CD4-positive, alpha-beta memory T cell (primary cell): ENCODE data around the gene CREB3. TPM values are rescaled to one million over a fixed set of nuclear protein-coding genes. Genes with fewer than 3 reads are reported as not detected.
A peak's percentile ranks its signal among the peaks of the same experiment; 100 is the strongest.

Experiments used
- CTCF ChIA-PET: fragments of 350-600 bp; sonication (Branson Sonifier 250); formaldehyde crosslinking; loops from one replicate; lab custom pipeline; 2021; ENCODE audit warnings: inconsistent platforms; ENCODE audit not compliant: partially characterized antibody; lab: Charles Lee
- POLR2A ChIA-PET: fragments of 350-600 bp; sonication (Branson Sonifier 250); formaldehyde crosslinking; loops from one replicate; lab custom pipeline; 2021; ENCODE audit not compliant: partially characterized antibody; lab: Charles Lee
- DNase-seq, 5 donors: peaks; one replicate each; pipeline versions ENCODE4 v3.0.0 to v3.0.0-alpha.2; 2020 to 2022; ENCODE audit warnings: mixed read lengths in 1 of 5
- H3K27ac ChIP-seq: one replicate; pipeline ENCODE4 v1.7.0; 2013; ENCODE audit warnings: low read depth, low read length
- H3K27me3 ChIP-seq: 2 replicates; pipeline ENCODE4 v1.7.0; 2013; ENCODE audit warnings: mild to moderate bottlenecking, low read length, moderate library complexity; ENCODE audit not compliant: insufficient read depth
- H3K36me3 ChIP-seq: 2 replicates; pipeline ENCODE4 v1.7.0; 2013; ENCODE audit warnings: mild to moderate bottlenecking, low read length, moderate library complexity; ENCODE audit not compliant: insufficient read depth
- H3K4me1 ChIP-seq: 2 replicates; pipeline ENCODE4 v1.7.0; 2013; ENCODE audit warnings: mild to moderate bottlenecking, low read length, moderate library complexity; ENCODE audit not compliant: insufficient read depth
- H3K4me3 ChIP-seq, 2 donors: one replicate each; pipeline ENCODE4 v1.7.0; 2013; ENCODE audit warnings: low read length in 2 of 2, mild to moderate bottlenecking in 1 of 2
- H3K9me3 ChIP-seq, 2 donors: one replicate each; pipeline ENCODE4 v1.7.0; 2013; ENCODE audit warnings: low read length in 2 of 2, control low read depth in 1 of 2; ENCODE audit not compliant: control insufficient read depth in 1 of 2
- H3K27ac Mint-ChIP-seq, 7 donors: one replicate each; pipeline ENCODE4 v1.8.0; 2020 to 2021; ENCODE audit warnings: mixed read lengths in 7 of 7, mild to moderate bottlenecking in 6 of 7, inconsistent platforms in 3 of 7, moderate library complexity in 3 of 7
- H3K27me3 Mint-ChIP-seq, 2 donors: one replicate each; pipeline ENCODE4 v1.8.0; 2020 to 2021; ENCODE audit warnings: mixed read lengths in 2 of 2
- H3K36me3 Mint-ChIP-seq, 2 donors: one replicate each; pipeline ENCODE4 v1.8.0; 2020 to 2021; ENCODE audit warnings: mixed read lengths in 2 of 2, inconsistent platforms in 1 of 2, mild to moderate bottlenecking in 1 of 2
- H3K4me1 Mint-ChIP-seq, 4 donors: one replicate each; pipeline ENCODE4 v1.8.0; 2020 to 2021; ENCODE audit warnings: mixed read lengths in 4 of 4, mild to moderate bottlenecking in 1 of 4
- H3K4me3 Mint-ChIP-seq, 8 donors: one replicate each; pipeline ENCODE4 v1.8.0; 2020 to 2021; ENCODE audit warnings: mixed read lengths in 8 of 8, mild to moderate bottlenecking in 7 of 8, moderate library complexity in 6 of 8, inconsistent platforms in 3 of 8
- H3K9me3 Mint-ChIP-seq, 8 donors: one replicate each; pipeline ENCODE4 v1.8.0; 2020 to 2021; ENCODE audit warnings: mixed read lengths in 8 of 8, mild to moderate bottlenecking in 5 of 8, inconsistent platforms in 3 of 8, moderate library complexity in 1 of 8
- intact Hi-C: fragments of 100-400 bp; cut with micrococcal nuclease; formaldehyde crosslinking; loops from one replicate; pipeline ENCODE4 v1.15.1; 2023
- polyA plus RNA-seq, 2 donors: library from polyadenylated mRNA; unstranded; fragments of 300-500 nt; fragmentation: Illumina TruSeq; gene quantifications; one replicate each; pipeline ENCODE4 v1.2.3, GENCODE V29; 2021
- total RNA-seq, 2 experiments: library from RNA; stranded (reverse); gene quantifications; one replicate each; pipeline ENCODE4 v1.2.3, GENCODE V29; 2021

CREB3 gene, protein sequence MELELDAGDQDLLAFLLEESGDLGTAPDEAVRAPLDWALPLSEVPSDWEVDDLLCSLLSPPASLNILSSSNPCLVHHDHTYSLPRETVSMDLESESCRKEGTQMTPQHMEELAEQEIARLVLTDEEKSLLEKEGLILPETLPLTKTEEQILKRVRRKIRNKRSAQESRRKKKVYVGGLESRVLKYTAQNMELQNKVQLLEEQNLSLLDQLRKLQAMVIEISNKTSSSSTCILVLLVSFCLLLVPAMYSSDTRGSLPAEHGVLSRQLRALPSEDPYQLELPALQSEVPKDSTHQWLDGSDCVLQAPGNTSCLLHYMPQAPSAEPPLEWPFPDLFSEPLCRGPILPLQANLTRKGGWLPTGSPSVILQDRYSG
- 10 to 100 TPM; 24.8 to 25.6 TPM for total RNA-seq
- 10 to 100 TPM; 45.0 to 59.7 TPM for polyA plus RNA-seq

DNA sequence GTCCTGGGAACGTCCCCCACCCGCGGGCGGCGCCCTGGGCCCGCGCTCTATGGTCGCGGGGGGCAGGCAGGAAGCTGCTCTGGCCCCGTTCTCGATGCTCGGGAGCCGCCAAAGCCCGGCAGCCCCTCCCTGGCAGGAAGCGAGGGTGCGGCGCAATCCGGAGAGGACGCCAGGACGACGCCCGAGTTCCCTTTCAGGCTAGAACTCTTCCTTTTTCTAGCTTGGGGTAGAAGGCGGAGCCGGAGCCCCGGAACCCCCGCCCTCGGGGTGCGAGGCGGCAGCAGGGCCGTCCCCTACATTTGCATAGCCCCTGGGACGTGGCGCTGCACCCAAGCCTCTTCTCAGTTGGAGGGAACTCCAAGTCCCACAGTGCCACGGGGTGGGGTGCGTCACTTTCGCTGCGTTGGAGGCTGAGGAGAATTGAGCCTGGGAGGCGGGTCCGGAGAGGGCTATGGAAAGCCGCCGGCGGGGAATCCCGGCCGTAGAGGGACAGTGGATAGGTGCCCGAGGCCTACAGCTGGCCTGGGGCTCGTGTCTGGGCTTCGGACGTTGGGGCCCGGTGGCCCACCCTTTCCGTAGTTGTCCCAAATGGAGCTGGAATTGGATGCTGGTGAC lies at the start of gene CREB3, which contains the start of gene TLN1:
CREB3 (plus strand) TSS at position 482 of the 615 bp plus-strand sequence; CDS start at position 589, 107 bp downstream.
TLN1 (minus strand) TSS at position 11 of the 615 bp plus-strand sequence. CDS start 6,501 bp downstream, outside the sequence.
- Mint-ChIP-seq H3K4me1 (peaks cover 18 to 32% (median 24%) of the 10 kb centered on the region in 4 donors), H3K36me3 (peaks cover 16 to 38% of the 10 kb centered on the region in 2 donors), H3K4me3 (peak within 1 kb of the TSS; percentile 89 to 97 (median 94)), H3K27me3 (no peaks in the 10 kb centered on the region), H3K9me3 (peaks cover 0 to 5% (median 0%) of the 10 kb centered on the region in 8 donors), H3K27ac (peak within 1 kb of the TSS in 6 of 7 donors; percentile 94 to 97 (median 96))
- H3K4me1 ChIP-seq, result peaks cover 66% of the 10 kb centered on the region
- H3K36me3 ChIP-seq, result peaks cover 31% of the 10 kb centered on the region
- H3K9me3 ChIP-seq, result no peaks in the 10 kb centered on the region
- intact Hi-C loops, result loop anchor here (1.0 to 10.0 kb wide), 10 partner anchors 17 to 1355 kb away; partner anchors contain the start of genes CCDC107, CCL27, GBA2 and MYORG
- H3K27me3 ChIP-seq, result no peaks in the 10 kb centered on the region
- peak; percentile 96 to 98 (median 98) for DNase-seq
- peak within 1 kb of the TSS; percentile 92 for H3K27ac ChIP-seq
- POLR2A ChIA-PET, result interaction anchor here (0.6 to 11.1 kb wide), 34 partner anchors 9 to 621 kb away, joined by 3 to 179 read pairs (median 6); partner anchors contain the start of genes ARHGEF39, CCDC107, FAM221B and GBA2
- peak within 1 kb of the TSS; percentile 84 to 95 for H3K4me3 ChIP-seq
- CTCF ChIA-PET, result interaction anchor here (0.6 to 14.6 kb wide), 16 partner anchors 9 to 415 kb away, joined by 3 to 249 read pairs (median 8); partner anchors contain the start of genes ARHGEF39, CCDC107, GBA2 and RGP1

DNA sequence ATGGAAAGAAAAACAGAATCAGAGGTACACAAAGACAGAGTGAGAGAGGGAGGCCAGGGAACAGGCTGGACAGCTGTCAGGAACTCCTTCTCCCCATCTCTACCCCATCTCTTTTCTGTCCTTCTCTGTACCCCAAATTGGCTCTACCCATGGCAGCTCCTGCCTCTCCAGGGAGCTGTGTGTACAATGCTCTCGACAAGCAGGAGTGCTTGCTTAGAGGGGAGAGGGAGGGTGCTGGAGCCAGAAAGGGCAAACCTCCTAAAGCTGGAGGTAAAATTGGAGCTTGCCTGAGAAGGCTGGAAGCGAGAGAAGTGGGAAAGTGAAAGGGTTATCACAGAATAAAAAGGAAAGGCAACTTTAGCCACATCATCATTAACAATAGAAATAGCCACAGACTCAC lies 49.1 kb upstream of the CREB3 start:
- no peaks in the 10 kb centered on the region for H3K4me1 ChIP-seq
- no peaks in the 10 kb centered on the region for H3K36me3 ChIP-seq
- peaks cover 0 to 8% (median 1%) of the 10 kb centered on the region in 4 donors for H3K4me1 Mint-ChIP-seq
- no peak overlapping the region for H3K27ac ChIP-seq
- H3K9me3 ChIP-seq, result no peaks in the 10 kb centered on the region
- H3K27me3 ChIP-seq, result no peaks in the 10 kb centered on the region
- H3K4me3 Mint-ChIP-seq, result no peak overlapping the region
- DNase-seq, result no peak
- H3K9me3 Mint-ChIP-seq, result no peaks in the 10 kb centered on the region
- intact Hi-C loops, result no loop called here
- ChIA-PET POLR2A (interaction anchor here (0.9 to 1.7 kb wide), 4 partner anchors 11 to 66 kb away, joined by 3 to 5 read pairs (median 4); partner anchors contain the start of genes CD72, CREB3 and TLN1), CTCF (interaction anchor here (1.2 to 2.9 kb wide), 2 partner anchors 11 to 13 kb away, joined by 6 to 24 read pairs; no protein-coding TSS in a partner anchor)
- peak overlapping the region in 2 of 7 donors; percentile 66 to 69 for H3K27ac Mint-ChIP-seq
- no peak overlapping the region for H3K4me3 ChIP-seq
- H3K27me3 Mint-ChIP-seq, result no peaks in the 10 kb centered on the region
- no peaks in the 10 kb centered on the region for H3K36me3 Mint-ChIP-seq

DNA sequence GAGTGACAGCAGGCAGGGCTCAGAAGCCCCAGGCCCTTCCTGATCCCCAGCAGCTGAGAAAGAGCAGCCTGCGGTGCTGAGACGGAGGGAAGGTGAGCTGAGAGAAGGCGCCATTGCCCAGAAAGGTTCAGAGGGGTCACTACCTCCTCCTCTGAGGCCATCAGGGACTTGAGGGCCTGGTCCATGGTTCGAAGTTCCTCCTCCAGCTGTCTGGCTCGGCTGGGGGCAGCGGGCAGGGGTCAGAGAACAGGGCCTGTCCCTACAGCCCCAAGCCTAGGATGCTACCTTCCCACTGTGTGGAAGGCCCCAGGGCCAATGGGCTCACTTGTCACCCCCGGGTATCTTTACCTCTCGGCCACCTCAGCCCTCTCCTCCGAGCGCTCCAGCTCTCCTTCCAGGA lies 47.5 kb upstream of the CREB3 start:
- Mint-ChIP-seq H3K9me3 (no peaks in the 10 kb centered on the region), H3K36me3 (no peaks in the 10 kb centered on the region), H3K27me3 (no peaks in the 10 kb centered on the region), H3K4me3 (no peak overlapping the region), H3K4me1 (peaks cover 0 to 18% (median 7%) of the 10 kb centered on the region in 4 donors), H3K27ac (no peak overlapping the region)
- Histone ChIP-seq H3K27me3 (no peaks in the 10 kb centered on the region), H3K9me3 (no peaks in the 10 kb centered on the region), H3K27ac (no peak overlapping the region), H3K36me3 (no peaks in the 10 kb centered on the region), H3K4me1 (no peaks in the 10 kb centered on the region), H3K4me3 (no peak overlapping the region)
- ChIA-PET CTCF (interaction anchor here (1.1 to 2.9 kb wide), 2 partner anchors 11 to 27 kb away, joined by 3 to 24 read pairs; partner anchors contain the start of genes CCDC107 and RMRP), POLR2A (interaction anchor here (1.2 kb wide), 1 partner anchor 7 kb away, joined by 3 read pairs; no protein-coding TSS in a partner anchor)
- DNase-seq, result no peak
- intact Hi-C loops, result no loop called here

DNA sequence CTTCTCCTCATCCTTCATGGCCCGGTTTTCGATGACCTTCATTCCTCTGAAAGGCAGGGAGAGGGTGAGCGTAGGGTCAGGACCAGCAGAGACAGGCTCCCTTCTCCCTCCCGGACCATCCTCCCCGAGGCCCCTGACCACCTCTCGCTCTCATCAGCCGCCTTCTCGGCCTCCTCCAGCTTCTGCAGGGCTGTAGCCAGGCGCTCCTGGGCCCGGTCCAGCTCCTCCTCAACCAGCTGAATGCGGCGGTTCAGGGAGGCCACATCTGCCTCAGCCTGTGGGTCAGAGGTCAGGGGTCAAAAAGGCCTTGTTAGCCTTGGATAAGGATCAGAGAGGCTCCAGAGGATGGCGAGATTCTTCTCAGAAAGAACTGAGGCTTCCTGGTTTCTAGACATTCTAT lies 47.0 kb upstream of the CREB3 start:
- no peaks in the 10 kb centered on the region for H3K9me3 ChIP-seq
- ChIA-PET POLR2A (no interaction called here), CTCF (interaction anchor here (1.1 to 1.7 kb wide), 2 partner anchors 11 to 28 kb away, joined by 3 to 14 read pairs; partner anchors contain the start of genes CCDC107 and RMRP)
- Mint-ChIP-seq H3K4me3 (no peak overlapping the region), H3K9me3 (no peaks in the 10 kb centered on the region), H3K27ac (peak overlapping the region in 1 of 7 donors; percentile 25), H3K27me3 (no peaks in the 10 kb centered on the region), H3K36me3 (no peaks in the 10 kb centered on the region), H3K4me1 (peaks cover 0 to 18% (median 8%) of the 10 kb centered on the region in 4 donors)
- intact Hi-C loops, result no loop called here
- no peak overlapping the region for H3K4me3 ChIP-seq
- H3K27me3 ChIP-seq, result no peaks in the 10 kb centered on the region
- no peaks in the 10 kb centered on the region for H3K4me1 ChIP-seq
- no peak for DNase-seq
- H3K36me3 ChIP-seq, result no peaks in the 10 kb centered on the region
- H3K27ac ChIP-seq, result no peak overlapping the region

DNA sequence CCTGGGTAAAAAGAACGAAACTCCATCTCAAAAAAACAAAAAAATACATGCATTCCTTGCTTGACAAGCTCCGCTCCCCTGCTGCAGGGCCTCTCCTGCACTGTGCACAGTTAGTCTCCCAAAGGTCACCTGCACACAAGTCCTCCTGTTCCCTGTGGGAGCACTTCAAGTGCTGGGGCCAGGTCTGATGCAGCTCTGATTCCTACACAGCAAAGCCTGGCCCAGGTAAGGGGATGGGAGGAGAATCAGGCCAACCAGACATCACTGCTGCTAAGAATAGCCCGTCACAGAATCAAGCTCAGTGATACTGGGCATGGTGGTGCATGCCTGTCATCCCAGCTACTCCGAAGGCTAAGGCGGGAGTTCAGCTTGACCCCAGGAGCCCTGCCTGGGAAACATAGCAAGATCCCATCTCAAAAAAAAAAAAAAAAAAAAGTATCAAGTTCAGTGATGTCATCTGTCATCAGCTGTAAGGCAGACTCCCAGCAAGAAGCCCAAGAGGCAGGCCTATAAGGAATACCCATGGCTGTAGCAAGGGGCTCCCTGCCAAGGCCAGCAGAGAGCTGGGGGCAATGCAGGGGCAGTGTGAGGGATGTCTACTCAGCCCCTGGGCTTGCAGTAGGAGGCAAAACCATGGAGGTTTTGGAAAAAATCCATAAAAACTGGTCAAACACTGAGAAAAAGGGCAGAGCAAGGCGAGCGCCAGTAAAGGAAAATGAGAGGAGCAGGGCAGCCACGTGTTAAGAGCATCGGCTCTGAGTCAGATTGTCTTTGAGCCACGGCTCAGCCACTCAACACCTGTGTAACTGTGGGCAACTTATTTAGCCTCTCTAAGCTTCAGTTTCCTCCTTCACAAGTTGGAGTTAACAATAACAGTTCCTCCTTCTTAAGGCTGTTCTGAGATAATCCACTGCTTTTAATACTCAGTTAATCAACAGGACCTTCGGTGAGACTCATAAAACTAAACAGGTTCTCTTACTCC lies 46.0 kb upstream of the CREB3 start:
- no peak for DNase-seq
- H3K27ac ChIP-seq, result no peak overlapping the region
- ChIA-PET CTCF (interaction anchor here (0.7 to 2.3 kb wide), 5 partner anchors 8 to 78 kb away, joined by 3 to 35 read pairs (median 4); partner anchors contain the start of genes CCDC107 and RMRP), POLR2A (interaction anchor here (1.0 to 12.0 kb wide), 3 partner anchors 8 to 38 kb away, joined by 3 to 159 read pairs (median 13); partner anchors contain the start of gene SIT1)
- no peaks in the 10 kb centered on the region for H3K27me3 Mint-ChIP-seq
- H3K27me3 ChIP-seq, result no peaks in the 10 kb centered on the region
- no peaks in the 10 kb centered on the region for H3K9me3 Mint-ChIP-seq
- H3K4me1 ChIP-seq, result peaks cover 5% of the 10 kb centered on the region
- peaks cover 3 to 27% (median 11%) of the 10 kb centered on the region in 4 donors for H3K4me1 Mint-ChIP-seq
- H3K4me3 ChIP-seq, result no peak overlapping the region
- H3K27ac Mint-ChIP-seq, result peak overlapping the region in 3 of 7 donors; percentile 13 to 48 (median 37)
- intact Hi-C loops, result no loop called here
- no peaks in the 10 kb centered on the region for H3K9me3 ChIP-seq
- no peaks in the 10 kb centered on the region for H3K36me3 Mint-ChIP-seq
- H3K4me3 Mint-ChIP-seq, result no peak overlapping the region
- no peaks in the 10 kb centered on the region for H3K36me3 ChIP-seq

DNA sequence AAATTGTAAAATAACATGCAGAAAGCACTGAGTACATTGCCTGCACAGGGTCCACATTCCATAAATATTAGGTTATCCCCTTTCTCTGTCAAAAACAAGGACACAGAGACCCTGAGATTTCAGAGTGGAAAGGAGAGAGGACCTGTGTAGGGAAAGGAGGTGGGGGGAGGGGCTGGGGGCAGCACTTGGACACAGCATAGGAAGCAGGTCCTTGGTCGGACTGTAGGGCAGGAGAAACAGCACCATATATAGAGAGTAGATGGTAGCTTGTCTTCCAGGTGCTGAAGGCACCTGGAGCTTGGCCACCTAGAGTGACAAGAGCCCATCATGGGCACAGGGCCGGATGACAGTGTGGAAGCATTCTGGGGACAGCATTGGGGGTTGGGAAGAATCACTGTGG lies 45.2 kb upstream of the CREB3 start:
- Mint-ChIP-seq H3K27ac (peak overlapping the region in 5 of 7 donors; percentile 13 to 73 (median 37)), H3K36me3 (no peaks in the 10 kb centered on the region), H3K9me3 (no peaks in the 10 kb centered on the region), H3K4me1 (peaks cover 6 to 33% (median 16%) of the 10 kb centered on the region in 4 donors), H3K27me3 (no peaks in the 10 kb centered on the region), H3K4me3 (peak overlapping the region in 6 of 8 donors; percentile 6 to 72 (median 46))
- no peak for DNase-seq
- CTCF ChIA-PET, result interaction anchor here (1.7 to 2.3 kb wide), 3 partner anchors 10 to 29 kb away, joined by 4 to 35 read pairs (median 6); partner anchors contain the start of genes ARHGEF39, CCDC107 and RMRP
- intact Hi-C loops, result no loop called here
- H3K4me3 ChIP-seq, result no peak overlapping the region
- H3K27ac ChIP-seq, result no peak overlapping the region
- no peaks in the 10 kb centered on the region for H3K36me3 ChIP-seq
- H3K27me3 ChIP-seq, result no peaks in the 10 kb centered on the region
- H3K9me3 ChIP-seq, result no peaks in the 10 kb centered on the region
- H3K4me1 ChIP-seq, result peaks cover 6% of the 10 kb centered on the region
- POLR2A ChIA-PET, result interaction anchor here (0.8 to 12.0 kb wide), 4 partner anchors 10 to 83 kb away, joined by 4 to 160 read pairs (median 86); partner anchors contain the start of genes ARHGEF39, CCDC107, RMRP and SIT1
